PC-9 (cell line): Measurements from ENCODE around the gene TF.

Experiments used
- CTCF ChIP-seq: fragments of 200-600 bp; sonication (generic); conservative IDR thresholded peaks from 2 replicates; pipeline ENCODE4 v1.6.1; 2017; ENCODE audit warnings: mixed run types, antibody characterized with exemption, mild to moderate bottlenecking, moderate library complexity
- EZH2 ChIP-seq: fragments of 200-600 bp; sonication (generic); IDR thresholded peaks from 2 replicates; pipeline ENCODE4 v1.8.0; 2017; ENCODE audit warnings: antibody characterized with exemption, low read depth

GRCh38 chr3:133782454-133782853 is 36.3 kb downstream of the TF start:
- no peak for TF ChIP-seq CTCF
- no peak for TF ChIP-seq EZH2
